ENCODE results near the gene CFAP91. TPM values are rescaled to one million over a fixed set of nuclear protein-coding genes. Genes with fewer than 3 reads are reported as not detected.

Gene CFAP91
- total and polyA plus RNA-seq, 9 of the 15 experiments (the other 6 are each of a cell fraction or from before 2014, with no cell fraction given), result not detected

GRCh38 chr3:119751423-119751822 lies 48.6 kb downstream of the CFAP91 start:
- H4K20me1 ChIP-seq (replicated peaks; ENCODE audit: control insufficient read depth, insufficient read depth, low read length), result no peaks in the 10 kb centered on the region
- BruUV-seq (replicated peaks), result no TSS peak
- H2AFZ ChIP-seq (ENCODE audit: low read depth, low read length), result no peak overlapping the region
- H3K9me1 ChIP-seq (ENCODE audit: control insufficient read depth, insufficient read depth, low read length), result no peaks in the 10 kb centered on the region
- H3K9me3 ChIP-seq (replicated peaks; ENCODE audit: control insufficient read depth, insufficient read depth, low read depth, low read length), result no peaks in the 10 kb centered on the region
- DNase-seq (ENCODE audit: extremely low read depth in 1 of 4, low spot score in 3 of 4), result no peak
- no peaks in the 10 kb centered on the region for H3K36me3 ChIP-seq (ENCODE audit: control insufficient read depth, insufficient read depth, low read length)
- no peak for ATAC-seq
- no peaks in the 10 kb centered on the region for H3K79me2 ChIP-seq (ENCODE audit: control insufficient read depth, insufficient read depth, low read length)
- intact Hi-C loops (cut with micrococcal nuclease) (loop anchor here (10.0 kb wide), 1 partner anchor 63 kb away; no protein-coding TSS in a partner anchor), in situ Hi-C loops (cut with MboI) (no loop called here)
- H3K4me2 ChIP-seq (ENCODE audit: insufficient read depth, low read length), result no peak overlapping the region
- POLR2A ChIA-PET, result no interaction called here
- CTCF ChIA-PET (ENCODE audit: low intra/inter-chr PET ratio), result no interaction called here
- no peaks in the 10 kb centered on the region for H3K4me1 ChIP-seq (replicated peaks in 1 of 2; ENCODE audit: control insufficient read depth in 2 of 2, insufficient read depth in 2 of 2, low read length in 2 of 2)
- 0% methylated on average over 3 of the region's 3 CpGs for WGBS (ENCODE audit: insufficient coverage, low coverage, missing lambda C conversion rate)
- peaks cover 0 to 5% of the 10 kb centered on the region in 2 experiments; a peak in 2 of 5 replicates for H3K27me3 ChIP-seq (ENCODE audit: control insufficient read depth in 2 of 2, insufficient read depth in 2 of 2, low read length in 2 of 2)
- TF ChIP-seq PATZ1 (CRISPR knock-in tag; IDR thresholded peaks at IDR 0.05; ENCODE audit: borderline replicate concordance), result no peak
- no peak overlapping the region for H3K27ac ChIP-seq (ENCODE audit: extremely low read depth, low read depth, low read length)
- no peak for FAIRE-seq
- H3K9ac ChIP-seq (ENCODE audit: insufficient read depth in 1 of 2, low read depth in 2 of 2, low read length in 2 of 2), result no peak overlapping the region
- no peak overlapping the region for H3K4me3 ChIP-seq

Other genes starting within 250 kb of the CFAP91 start
Only the 7 nearest of the 9 such genes appear.
- gene TIMMDC1, start 204.5 kb upstream of the CFAP91 start, total RNA-seq (2014; rRNA removed), result 62.1 and 78.8 TPM in 2 replicates
- gene TIMMDC1, start 204.5 kb upstream of the CFAP91 start, total RNA-seq (2014; rRNA removed; fragmentation: Illumina TruSeq; extraction: Trizol), result 81.6 and 82.6 TPM in 2 replicates
- gene TIMMDC1, start 204.5 kb upstream of the CFAP91 start, total RNA-seq (2015; rRNA removed; fragmentation: Illumina TruSeq; extraction: Trizol), result 63.8 and 87.4 TPM in 2 replicates
- gene TIMMDC1, start 204.5 kb upstream of the CFAP91 start, total RNA-seq (2021), result 107 and 121 TPM in 2 replicates
- 62.5 and 86.6 TPM in 2 replicates for gene TIMMDC1, start 204.5 kb upstream of the CFAP91 start, polyA plus RNA-seq (2011; rRNA removed)
- 68.1 and 78.7 TPM in 2 replicates for gene TIMMDC1, start 204.5 kb upstream of the CFAP91 start, polyA plus RNA-seq (2014; fragmentation: Illumina TruSeq; extraction: Trizol)
- 100 to 1,000 TPM; 224 to 226 TPM for gene TIMMDC1, start 204.5 kb upstream of the CFAP91 start, polyA plus RNA-seq (2014; fragmentation: Nextera tagmentation; extraction: Ambion mirVana)
- 79.0 and 88.9 TPM in 2 replicates for gene TIMMDC1, start 204.5 kb upstream of the CFAP91 start, polyA plus RNA-seq (2014; rRNA removed)
- 5.0 and 5.5 TPM in 2 replicates for gene CD80, start 143.4 kb upstream of the CFAP91 start, total RNA-seq (2014; rRNA removed)
- gene CD80, start 143.4 kb upstream of the CFAP91 start, total RNA-seq (2014; rRNA removed; fragmentation: Illumina TruSeq; extraction: Trizol), result 5.6 and 6.5 TPM in 2 replicates
- gene CD80, start 143.4 kb upstream of the CFAP91 start, total RNA-seq (2015; rRNA removed; fragmentation: Illumina TruSeq; extraction: Trizol), result 6.9 and 8.2 TPM in 2 replicates
- gene CD80, start 143.4 kb upstream of the CFAP91 start, total RNA-seq (2021), result 4.4 and 4.8 TPM in 2 replicates
- 0.38 and 3.0 TPM in 2 replicates for gene CD80, start 143.4 kb upstream of the CFAP91 start, polyA plus RNA-seq (2011; rRNA removed)
- 6.0 and 6.6 TPM in 2 replicates for gene CD80, start 143.4 kb upstream of the CFAP91 start, polyA plus RNA-seq (2014; fragmentation: Illumina TruSeq; extraction: Trizol)
- 1 to 10 TPM; 5.7 to 6.6 TPM for gene CD80, start 143.4 kb upstream of the CFAP91 start, polyA plus RNA-seq (2014; fragmentation: Nextera tagmentation; extraction: Ambion mirVana)
- 3.7 and 5.3 TPM in 2 replicates for gene CD80, start 143.4 kb upstream of the CFAP91 start, polyA plus RNA-seq (2014; rRNA removed)
- 0.45 and 0.57 TPM in 2 replicates for gene ADPRH, start 123.5 kb upstream of the CFAP91 start, total RNA-seq (2014; rRNA removed)
- 0.65 and 0.83 TPM in 2 replicates for gene ADPRH, start 123.5 kb upstream of the CFAP91 start, total RNA-seq (2014; rRNA removed; fragmentation: Illumina TruSeq; extraction: Trizol)
- gene ADPRH, start 123.5 kb upstream of the CFAP91 start, total RNA-seq (2015; rRNA removed; fragmentation: Illumina TruSeq; extraction: Trizol), result 0.57 and 0.87 TPM in 2 replicates
- 1.3 and 1.4 TPM in 2 replicates for gene ADPRH, start 123.5 kb upstream of the CFAP91 start, total RNA-seq (2021)
- 0.45 and 0.53 TPM in 2 replicates for gene ADPRH, start 123.5 kb upstream of the CFAP91 start, polyA plus RNA-seq (2011; rRNA removed)
- 1.4 and 1.6 TPM in 2 replicates for gene ADPRH, start 123.5 kb upstream of the CFAP91 start, polyA plus RNA-seq (2014; fragmentation: Illumina TruSeq; extraction: Trizol)
- under 1 TPM; 0.01 to 0.24 TPM for gene ADPRH, start 123.5 kb upstream of the CFAP91 start, polyA plus RNA-seq (2014; fragmentation: Nextera tagmentation; extraction: Ambion mirVana)
- gene ADPRH, start 123.5 kb upstream of the CFAP91 start, polyA plus RNA-seq (2014; rRNA removed), result 0.85 and 0.91 TPM in 2 replicates
- gene PLA1A, start 105.1 kb upstream of the CFAP91 start, total RNA-seq (2014; rRNA removed), result not detected in 2 replicates
- gene PLA1A, start 105.1 kb upstream of the CFAP91 start, total RNA-seq (2014; rRNA removed; fragmentation: Illumina TruSeq; extraction: Trizol), result not detected in 2 replicates
- gene PLA1A, start 105.1 kb upstream of the CFAP91 start, total RNA-seq (2015; rRNA removed; fragmentation: Illumina TruSeq; extraction: Trizol), result not detected in 2 replicates
- not detected in 2 replicates for gene PLA1A, start 105.1 kb upstream of the CFAP91 start, total RNA-seq (2021)
- gene PLA1A, start 105.1 kb upstream of the CFAP91 start, polyA plus RNA-seq (2011; rRNA removed), result not detected in 2 replicates
- not detected in 2 replicates for gene PLA1A, start 105.1 kb upstream of the CFAP91 start, polyA plus RNA-seq (2014; fragmentation: Illumina TruSeq; extraction: Trizol)
- gene PLA1A, start 105.1 kb upstream of the CFAP91 start, polyA plus RNA-seq (2014; fragmentation: Nextera tagmentation; extraction: Ambion mirVana), result not detected
- gene PLA1A, start 105.1 kb upstream of the CFAP91 start, polyA plus RNA-seq (2014; rRNA removed), result not detected in 2 replicates
- gene POPDC2, start 42.4 kb upstream of the CFAP91 start, total RNA-seq (2014; rRNA removed), result 0.08 TPM in 1 of 2 replicates, not detected in the other
- not detected in 2 replicates for gene POPDC2, start 42.4 kb upstream of the CFAP91 start, total RNA-seq (2014; rRNA removed; fragmentation: Illumina TruSeq; extraction: Trizol)
- gene POPDC2, start 42.4 kb upstream of the CFAP91 start, total RNA-seq (2015; rRNA removed; fragmentation: Illumina TruSeq; extraction: Trizol), result 0.41 TPM in 1 of 2 replicates, not detected in the other
- gene POPDC2, start 42.4 kb upstream of the CFAP91 start, total RNA-seq (2021), result 0.13 TPM in 1 of 2 replicates, not detected in the other
- gene POPDC2, start 42.4 kb upstream of the CFAP91 start, polyA plus RNA-seq (2011; rRNA removed), result 0.13 and 0.28 TPM in 2 replicates
- gene POPDC2, start 42.4 kb upstream of the CFAP91 start, polyA plus RNA-seq (2014; fragmentation: Illumina TruSeq; extraction: Trizol), result 0.09 and 0.17 TPM in 2 replicates
- under 1 TPM; 0.08 to 0.31 TPM for gene POPDC2, start 42.4 kb upstream of the CFAP91 start, polyA plus RNA-seq (2014; fragmentation: Nextera tagmentation; extraction: Ambion mirVana)
- 0.32 and 1.00 TPM in 2 replicates for gene POPDC2, start 42.4 kb upstream of the CFAP91 start, polyA plus RNA-seq (2014; rRNA removed)
- gene COX17, start 25.6 kb upstream of the CFAP91 start, total RNA-seq (2014; rRNA removed), result 64.5 and 69.3 TPM in 2 replicates
- gene COX17, start 25.6 kb upstream of the CFAP91 start, total RNA-seq (2014; rRNA removed; fragmentation: Illumina TruSeq; extraction: Trizol), result 47.9 and 51.6 TPM in 2 replicates
- 52.6 and 60.6 TPM in 2 replicates for gene COX17, start 25.6 kb upstream of the CFAP91 start, total RNA-seq (2015; rRNA removed; fragmentation: Illumina TruSeq; extraction: Trizol)
- 34.3 and 44.2 TPM in 2 replicates for gene COX17, start 25.6 kb upstream of the CFAP91 start, total RNA-seq (2021)
- 29.1 and 32.2 TPM in 2 replicates for gene COX17, start 25.6 kb upstream of the CFAP91 start, polyA plus RNA-seq (2011; rRNA removed)
- gene COX17, start 25.6 kb upstream of the CFAP91 start, polyA plus RNA-seq (2014; fragmentation: Illumina TruSeq; extraction: Trizol), result 32.5 and 40.8 TPM in 2 replicates
- 100 to 1,000 TPM; 147 to 167 TPM for gene COX17, start 25.6 kb upstream of the CFAP91 start, polyA plus RNA-seq (2014; fragmentation: Nextera tagmentation; extraction: Ambion mirVana)
- 102 and 121 TPM in 2 replicates for gene COX17, start 25.6 kb upstream of the CFAP91 start, polyA plus RNA-seq (2014; rRNA removed)
- gene NR1I2, start 79.1 kb downstream of the CFAP91 start, total RNA-seq (2014; rRNA removed), result not detected in 2 replicates
- gene NR1I2, start 79.1 kb downstream of the CFAP91 start, total RNA-seq (2014; rRNA removed; fragmentation: Illumina TruSeq; extraction: Trizol), result not detected in 2 replicates
- not detected in 2 replicates for gene NR1I2, start 79.1 kb downstream of the CFAP91 start, total RNA-seq (2015; rRNA removed; fragmentation: Illumina TruSeq; extraction: Trizol)
- 0.18 TPM in 1 of 2 replicates, not detected in the other for gene NR1I2, start 79.1 kb downstream of the CFAP91 start, total RNA-seq (2021)
- gene NR1I2, start 79.1 kb downstream of the CFAP91 start, polyA plus RNA-seq (2011; rRNA removed), result not detected in 2 replicates
- gene NR1I2, start 79.1 kb downstream of the CFAP91 start, polyA plus RNA-seq (2014; fragmentation: Illumina TruSeq; extraction: Trizol), result not detected in 2 replicates
- gene NR1I2, start 79.1 kb downstream of the CFAP91 start, polyA plus RNA-seq (2014; fragmentation: Nextera tagmentation; extraction: Ambion mirVana), result not detected
- gene NR1I2, start 79.1 kb downstream of the CFAP91 start, polyA plus RNA-seq (2014; rRNA removed), result not detected in 2 replicates